IPS-NIHi7 (cell line): ENCODE results near the gene PCBD1.
"Not testable (repeated sequence)": the region's sequence is repeated elsewhere in the genome, so short reads cannot be mapped to it uniquely, and the experiment has no call there.

ENCODE experiments used
- DNase-seq: peaks from one replicate; pipeline ENCODE4 v3.0.0; 2012; ENCODE audit warnings: mixed read lengths; ENCODE audit errors: extremely low spot score

The PCBD1 gene

DNA sequence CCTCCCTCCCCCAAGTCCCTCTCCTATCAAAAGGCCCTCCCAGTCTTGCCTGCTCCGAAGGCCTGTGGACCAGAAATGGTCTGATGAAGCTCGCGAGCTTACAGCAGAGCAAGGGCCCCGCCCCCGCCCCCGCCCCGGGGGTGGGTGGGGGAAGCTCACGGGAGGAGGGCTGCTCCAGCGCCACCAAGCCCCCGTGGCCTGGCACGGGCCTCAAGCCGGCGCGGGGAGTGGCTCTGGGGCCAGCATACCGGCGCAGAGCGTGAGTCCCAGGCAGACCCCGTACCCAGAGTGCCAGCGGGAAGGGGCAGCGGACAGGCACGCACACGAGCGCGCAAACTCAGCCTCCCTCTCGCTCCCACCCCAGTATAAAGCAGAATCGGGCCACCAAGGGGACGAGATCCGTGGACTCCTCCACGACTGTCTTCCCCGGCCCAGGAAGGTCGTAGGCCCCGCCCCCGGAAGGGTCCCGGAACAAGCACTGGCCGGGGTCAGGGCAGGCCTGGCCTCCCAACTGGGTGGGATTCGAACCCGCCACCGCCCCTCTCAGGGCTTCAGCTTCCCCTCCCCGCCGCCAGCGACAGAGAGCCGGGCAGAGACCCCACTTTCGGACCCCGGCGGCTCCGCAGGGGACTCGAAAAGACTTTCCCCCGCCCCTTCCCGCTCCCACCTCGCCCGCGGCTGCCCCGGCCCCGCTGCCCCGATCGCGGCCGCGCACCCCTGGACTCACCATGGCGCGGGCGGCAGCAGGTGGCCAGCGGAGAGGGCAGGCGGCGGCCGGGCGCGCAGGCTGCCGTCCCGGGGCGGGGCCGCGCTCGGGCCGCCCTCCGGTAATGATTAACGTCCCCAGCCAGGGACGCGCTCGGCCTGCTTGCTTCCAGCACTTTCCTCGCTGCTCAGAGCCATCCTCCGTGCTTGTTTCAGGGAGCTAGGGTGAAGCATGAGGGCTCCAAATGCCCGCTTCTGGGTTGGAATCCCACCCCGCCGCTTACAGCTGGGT is at the start of gene PCBD1:
Gene PCBD1, minus strand, starts transcription at position 762 of the 997 bp plus-strand sequence. Its CDS starts 32 bp downstream, at position 730.
- DNase-seq = peak; percentile 77

DNA sequence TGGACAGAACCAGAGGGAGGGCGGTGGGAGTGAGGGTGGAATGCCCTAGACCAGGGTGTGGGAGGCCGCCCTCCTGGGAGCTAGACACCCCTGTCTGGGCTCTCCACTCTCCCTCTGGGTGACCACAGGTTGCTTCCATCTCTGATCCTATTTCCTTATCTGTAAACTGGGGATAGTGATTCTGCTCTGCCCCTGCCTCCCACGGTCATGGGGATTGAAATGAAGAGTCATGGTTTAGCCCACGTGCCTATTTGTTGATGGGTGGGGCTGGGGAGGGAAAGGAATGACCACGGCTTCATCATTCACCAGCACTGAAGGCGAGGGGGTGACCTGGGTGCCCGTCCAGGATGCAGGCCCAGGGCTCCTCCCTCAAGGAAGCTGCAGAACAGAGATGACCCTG is 49.3 kb upstream of the PCBD1 start:
- DNase-seq = no peak

DNA sequence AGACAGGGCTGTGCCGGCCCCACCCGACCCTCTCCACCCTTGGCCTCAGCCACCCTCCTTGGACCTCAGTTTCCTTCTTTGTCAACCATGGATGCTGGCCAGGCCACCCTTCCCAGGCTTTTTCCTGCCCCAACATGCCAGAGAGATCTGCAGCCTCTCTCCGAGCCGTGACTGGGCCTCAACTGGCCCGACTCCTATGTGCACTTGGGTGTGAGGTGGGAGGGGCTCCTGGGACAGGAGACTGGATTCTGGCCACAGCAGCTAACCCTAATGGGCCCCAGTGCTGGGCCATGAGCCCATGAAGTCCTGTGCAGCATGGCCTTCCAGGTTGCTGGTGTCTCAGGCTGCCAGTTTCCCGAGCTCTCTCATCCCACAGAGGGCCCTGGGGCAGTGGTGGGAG is 47.7 kb upstream of the PCBD1 start:
- no peak for DNase-seq

DNA sequence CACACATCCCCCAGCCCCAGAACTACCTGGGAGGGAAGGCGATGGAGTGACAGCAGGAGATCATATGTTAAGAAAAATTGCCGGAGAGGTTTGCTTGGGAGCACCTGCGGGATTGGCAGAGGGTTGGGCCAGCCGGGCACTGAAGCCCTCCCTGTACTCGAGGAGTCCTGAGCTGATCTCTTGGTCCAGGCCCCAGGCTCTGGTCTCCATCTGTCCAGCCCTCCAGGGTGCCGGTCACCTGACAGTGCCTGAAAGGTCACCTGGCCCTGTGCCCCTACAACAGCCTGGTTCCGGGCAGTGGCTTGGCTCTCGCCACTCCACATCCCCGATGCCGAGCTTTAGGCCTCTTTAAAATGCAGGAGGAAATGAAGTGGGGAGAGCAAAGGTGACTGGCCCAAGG is 47.3 kb upstream of the PCBD1 start:
- DNase-seq = no peak

DNA sequence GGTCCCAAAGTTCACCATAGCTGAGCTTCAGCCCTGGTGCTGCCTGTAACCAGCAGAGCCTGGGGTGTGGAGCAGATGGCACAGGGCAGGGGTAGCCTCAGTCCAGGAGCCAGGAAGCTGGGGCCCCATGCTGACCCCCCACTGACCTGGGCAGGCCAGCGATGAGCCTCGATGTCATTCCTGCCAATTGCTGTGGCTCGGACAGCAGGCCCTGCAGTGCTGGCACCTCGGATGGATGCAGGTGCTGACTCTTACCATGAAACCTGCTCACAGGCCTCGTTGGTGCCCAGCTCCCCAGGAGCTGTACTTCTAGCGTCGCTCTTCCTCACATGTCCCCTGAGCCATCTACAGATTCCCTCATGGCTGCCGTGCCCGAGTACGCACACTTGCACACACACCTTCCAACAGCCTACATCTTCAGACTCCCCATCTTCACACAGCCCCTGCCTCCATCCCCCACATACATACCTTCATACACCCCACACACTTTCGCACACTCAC is 46.8 kb upstream of the PCBD1 start:
- no peak for DNase-seq

DNA sequence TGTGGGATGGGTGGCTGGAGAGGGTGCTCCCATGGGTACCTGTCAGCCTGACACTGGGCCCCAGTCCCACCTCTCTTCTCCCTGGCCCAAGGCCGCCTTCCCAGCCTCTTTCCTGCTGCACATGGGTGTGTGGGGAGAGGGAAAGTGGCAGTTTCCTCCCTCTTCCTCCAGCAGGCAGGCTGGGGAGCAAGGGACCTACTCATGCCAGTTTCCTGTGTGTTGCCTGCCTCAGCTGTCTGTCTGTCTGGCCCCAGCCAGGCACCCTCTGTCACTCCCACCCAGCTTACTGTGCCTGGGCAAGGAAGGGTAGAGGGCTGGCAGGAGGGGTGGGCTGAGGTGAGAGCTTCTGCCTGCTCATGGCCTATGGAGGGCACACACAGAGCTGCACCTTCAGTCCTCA is 46.3 kb upstream of the PCBD1 start:
- DNase-seq = no peak

DNA sequence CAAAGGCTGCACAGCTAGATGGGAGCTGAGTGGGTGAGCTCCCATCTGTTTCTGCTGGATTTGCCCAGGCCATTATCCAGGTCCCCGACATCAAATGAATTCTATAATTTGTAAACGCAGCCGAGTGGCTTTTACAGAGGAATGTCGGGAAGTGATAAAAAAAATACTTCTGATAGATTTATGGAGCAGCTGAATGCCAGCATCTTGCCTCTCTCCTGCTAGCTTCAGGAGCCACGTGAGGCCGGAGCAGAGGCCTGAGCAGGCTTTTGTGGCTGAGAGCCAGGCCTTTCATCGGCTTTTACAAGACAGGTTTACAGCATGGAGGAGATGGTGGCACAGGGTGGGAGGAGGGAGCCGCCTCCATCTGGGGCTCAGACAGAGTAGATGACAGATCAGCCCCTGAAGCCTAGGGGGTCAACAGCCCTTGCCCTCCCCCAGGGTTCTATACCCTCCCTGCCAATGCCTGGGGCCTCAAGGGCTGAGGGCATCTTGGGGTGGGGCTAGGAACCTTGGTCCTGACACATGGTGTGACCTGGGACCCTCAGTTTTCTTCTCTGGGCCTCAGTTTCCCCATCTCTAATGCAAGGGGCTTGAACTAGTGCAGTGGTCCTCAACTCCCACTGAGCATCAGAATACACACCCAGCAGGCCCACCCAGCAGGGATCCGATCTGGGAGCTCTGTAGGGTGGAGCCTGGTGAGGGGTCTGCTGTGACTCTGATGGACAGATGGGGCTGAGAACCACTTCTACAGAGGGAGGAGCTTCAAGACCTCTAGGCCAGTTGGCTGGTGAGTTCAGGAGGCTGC is 44.2 kb upstream of the PCBD1 start:
- DNase-seq = no peak

DNA sequence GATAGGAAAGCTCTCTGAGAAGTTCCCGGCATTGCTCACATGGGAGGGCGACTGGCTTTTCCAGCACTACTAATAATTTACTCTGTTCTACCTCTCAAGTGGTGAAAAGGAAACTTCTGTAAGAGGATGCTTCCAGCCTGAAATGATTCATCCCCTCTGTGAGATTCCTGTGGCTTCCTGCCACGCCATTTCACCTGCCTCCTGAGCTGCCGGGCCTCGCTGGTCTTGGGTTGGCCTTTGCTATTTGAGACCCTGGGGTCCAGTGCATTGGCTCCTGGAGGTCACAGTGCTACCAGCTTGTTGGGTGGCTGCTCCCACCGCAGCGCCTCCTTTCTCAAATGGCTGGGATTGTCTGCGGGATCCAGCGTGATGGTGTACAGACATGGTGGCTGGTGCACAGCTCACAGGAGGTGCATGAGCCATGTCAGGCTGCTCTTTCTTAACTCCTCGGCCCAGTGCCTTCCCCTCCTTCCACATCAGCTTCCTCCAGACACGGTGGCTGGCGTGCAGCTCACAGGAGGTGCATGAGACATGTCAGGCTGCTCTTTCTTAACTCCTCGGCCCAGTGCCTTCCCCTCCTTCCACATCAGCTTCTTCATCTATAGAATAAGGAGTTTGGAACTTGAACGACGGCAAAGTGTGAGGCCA is 42.9 kb upstream of the PCBD1 start:
- DNase-seq = no peak

DNA sequence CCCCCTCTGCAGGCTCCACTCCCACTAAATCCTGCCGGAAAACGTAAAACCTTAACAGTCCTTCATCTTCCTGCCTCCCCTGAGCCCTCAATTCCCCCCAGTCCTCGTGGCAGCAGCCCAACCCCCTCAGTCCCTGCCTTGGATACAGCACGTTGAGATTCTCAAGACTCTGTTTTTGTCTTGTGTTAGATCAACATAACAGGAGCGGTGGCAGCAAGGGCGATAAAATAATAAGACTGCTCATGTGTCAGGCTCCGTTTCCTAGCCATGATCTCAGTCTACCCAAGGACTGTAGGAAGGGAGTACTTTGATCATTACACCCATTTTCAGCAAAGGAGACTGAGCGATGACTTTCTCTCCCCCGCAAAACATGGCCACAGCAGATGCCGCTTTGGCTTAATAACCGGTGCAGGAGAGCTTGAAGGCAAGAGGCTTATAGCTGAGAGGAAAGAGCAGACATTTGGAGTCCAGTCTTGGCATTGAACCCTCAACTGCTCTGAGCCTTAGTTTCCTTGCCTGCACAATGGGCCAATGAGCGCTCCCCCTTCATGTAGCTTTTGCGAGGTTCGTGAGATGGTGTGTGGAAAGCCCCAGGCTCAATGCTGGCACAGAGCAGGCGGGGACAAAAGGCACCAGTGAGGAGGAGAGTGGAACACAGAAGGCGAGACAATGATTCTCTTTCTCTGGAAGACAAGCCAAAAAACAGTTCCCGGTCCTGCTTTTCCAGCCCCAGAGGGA is 42.1 kb upstream of the PCBD1 start:
- no peak for DNase-seq

DNA sequence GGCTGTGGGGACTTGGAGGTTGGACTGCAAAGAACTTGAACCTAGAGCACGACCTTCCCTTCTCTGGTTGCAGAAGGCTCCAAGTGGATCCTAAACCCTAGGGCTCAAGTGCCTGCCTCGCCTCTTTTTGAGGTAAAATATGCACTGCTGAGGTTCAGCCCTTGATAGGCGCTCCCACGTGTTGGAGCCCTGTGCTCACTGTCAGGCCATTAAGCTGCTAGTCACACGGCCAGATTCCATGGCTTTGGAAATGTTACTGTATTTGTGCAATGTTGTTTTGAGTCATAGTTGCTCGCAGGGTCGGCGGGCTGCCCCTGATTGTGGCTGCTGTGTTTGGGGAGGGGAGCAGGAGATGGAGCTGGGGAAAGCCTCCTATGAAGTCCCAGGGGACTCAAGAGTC is 39.8 kb upstream of the PCBD1 start:
- DNase-seq = no peak

DNA sequence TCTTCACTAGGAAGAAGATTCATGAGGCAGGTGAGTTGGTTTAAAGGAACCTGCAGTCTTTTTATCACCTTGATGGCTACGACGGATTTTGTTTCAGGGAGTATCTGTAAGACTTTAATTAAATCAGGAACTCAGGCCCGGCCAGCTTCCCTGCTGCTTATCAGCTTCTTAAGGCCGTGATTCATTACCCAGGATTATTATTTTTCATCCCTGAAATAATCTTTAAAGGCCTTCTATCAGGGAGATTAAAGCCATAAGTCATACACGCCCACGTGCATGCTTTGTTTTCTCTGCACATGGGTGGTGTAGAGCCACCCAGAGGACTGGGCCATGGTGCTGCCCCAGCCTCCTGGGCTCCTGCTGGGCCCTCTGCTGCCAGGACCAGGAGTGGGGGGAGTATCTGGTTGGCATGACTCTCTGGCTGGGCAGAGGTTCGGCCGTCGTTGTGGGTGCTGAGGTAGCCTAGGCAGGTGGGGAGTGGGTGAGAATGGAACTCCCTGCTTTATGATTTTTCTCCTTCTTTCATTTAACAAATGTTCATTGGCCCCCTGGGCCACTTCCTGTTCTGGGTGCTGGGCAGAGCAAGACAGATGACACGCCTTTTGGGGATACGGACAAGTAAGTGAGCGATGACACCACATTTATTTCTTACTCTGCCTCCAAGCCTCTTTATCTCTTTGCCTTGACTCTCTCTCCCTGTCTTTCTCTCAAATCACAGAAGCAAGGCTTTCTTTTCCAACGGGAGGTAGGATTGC is 39.0 kb upstream of the PCBD1 start:
- no peak for DNase-seq

DNA sequence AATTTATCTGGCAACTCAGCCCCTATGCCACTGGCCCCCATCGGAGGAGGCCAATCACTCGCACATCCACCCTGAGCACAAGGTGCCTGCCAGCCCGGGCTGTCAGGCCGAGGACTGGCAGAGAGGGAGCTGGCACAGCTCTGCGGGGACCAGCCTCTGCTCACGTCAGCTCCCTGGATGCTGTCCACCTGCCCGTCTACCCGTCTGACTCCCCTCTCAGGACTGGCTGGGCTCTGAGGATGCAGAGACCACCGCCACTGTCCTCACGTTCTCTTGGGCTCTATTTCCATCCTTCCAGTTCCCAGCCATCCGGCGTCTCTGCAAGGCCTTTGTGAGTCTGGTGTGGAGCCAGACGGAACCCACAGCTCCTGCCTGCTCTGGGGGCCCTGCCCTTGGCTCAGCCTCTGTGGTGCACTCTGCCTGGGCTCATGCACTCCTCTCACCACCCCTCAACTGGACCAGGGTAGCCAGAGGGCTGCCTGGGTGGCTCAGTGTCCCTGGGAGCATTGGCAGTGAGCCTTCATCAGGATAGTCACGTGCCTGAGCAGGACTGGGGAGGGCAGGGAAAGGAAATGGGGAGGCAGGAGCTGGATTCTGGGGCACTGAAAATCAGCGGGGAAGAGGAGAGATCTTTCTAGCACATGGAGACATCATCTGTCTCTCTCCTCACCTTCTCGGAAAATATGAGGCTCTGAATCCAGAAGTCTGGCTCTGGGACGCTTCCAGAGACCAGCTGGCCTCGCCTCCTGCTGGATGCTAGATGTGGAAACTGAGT is 38.0 kb upstream of the PCBD1 start:
- no peak for DNase-seq

DNA sequence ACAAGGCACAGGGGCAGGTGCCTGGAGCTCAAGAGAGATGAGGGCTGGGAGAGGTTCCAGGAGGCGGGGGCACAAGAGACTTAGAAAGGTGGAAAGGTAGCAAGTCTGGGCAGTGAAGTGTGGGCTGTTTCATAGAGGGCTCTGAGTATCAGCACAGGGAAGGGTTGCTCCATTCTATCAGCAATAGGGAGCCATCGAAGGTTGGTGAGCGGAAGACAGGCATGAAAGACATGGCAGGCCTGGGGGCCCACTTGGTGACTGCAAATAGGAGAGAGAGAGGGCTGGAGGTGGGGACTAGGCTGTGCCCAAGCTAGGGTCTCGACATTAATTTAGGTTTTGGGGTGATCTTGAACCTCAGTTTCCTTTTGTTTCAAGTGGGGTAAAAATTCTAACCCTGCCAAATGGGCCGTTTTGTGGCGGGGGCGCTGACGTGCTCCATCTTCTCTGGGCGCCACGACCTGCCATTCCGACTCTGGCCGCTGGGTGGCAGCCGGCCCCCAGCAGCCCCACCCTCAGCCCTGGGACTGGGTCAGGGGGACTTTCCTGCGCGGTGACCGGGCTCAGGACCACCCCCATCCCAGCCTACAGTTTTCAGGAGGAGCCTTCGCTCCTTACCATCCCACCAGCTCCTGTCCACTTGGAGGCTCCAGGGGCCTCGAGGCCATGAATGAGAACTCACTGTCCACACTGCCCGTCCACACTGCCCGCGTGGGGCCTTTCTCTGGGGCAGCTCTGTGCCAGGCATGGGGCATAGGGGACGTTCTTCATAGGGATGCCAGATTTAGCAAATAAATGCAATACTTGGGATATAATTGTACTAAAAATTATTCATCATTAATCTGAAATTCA is 37.2 kb upstream of the PCBD1 start:
- peak; percentile 94 for DNase-seq

DNA sequence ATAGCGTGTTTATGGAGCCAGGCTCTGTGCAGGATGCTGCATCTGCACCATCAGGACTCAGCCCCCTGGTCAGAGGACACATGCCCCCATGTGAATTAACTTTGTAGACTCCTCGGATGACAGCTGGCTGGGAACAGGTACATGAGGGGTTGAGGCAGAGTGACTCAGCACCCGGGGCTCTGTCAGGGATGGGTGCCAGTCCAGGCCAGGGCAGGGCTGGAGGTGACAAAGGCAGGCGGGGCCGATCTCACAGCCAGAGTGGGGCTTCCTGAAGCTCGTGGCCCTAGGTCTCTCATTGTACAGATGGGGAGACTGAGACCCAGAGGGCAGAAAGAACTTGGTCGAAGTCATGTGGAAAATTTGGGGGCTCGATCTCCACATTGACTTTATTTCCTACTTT is 35.3 kb upstream of the PCBD1 start:
- DNase-seq = no peak

DNA sequence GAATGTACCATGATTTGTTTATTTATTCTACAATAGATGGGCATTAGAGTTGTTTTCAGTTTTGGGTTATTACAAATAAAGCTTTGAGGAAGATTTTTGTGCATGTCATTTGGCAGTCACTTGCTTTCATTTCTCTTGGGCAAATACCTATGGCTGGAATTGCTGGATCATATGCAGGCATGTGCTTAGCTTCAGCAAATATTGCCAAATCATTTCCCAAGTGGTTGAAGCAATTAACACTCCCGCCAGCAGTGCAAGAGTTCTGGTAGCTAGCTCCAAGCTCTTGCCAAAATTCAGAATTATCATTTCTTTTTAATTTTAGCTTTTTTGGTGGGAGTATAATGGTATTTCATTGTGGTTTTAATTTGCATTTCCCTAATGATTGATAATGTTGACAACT is 32.9 kb upstream of the PCBD1 start:
- no peak for DNase-seq

DNA sequence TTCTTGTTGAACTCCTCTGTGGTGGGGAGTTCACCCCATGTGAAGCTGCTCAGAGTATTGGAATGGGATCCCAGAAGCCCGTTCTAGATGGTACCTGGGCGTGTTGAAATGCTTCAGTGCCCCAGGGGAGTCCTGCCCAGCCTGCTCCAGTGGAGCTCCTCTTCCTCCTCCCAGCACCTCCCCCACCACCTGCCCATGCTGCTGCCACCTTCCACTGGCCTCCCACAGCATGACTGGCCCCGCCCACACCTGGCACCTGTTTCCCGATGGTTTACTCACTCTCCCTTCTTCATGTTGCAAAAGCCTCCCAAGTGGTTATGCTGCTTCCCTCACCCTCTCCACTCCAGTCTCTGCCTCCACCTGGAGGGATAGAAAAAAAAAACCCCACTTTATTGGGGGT is 32.2 kb upstream of the PCBD1 start:
- DNase-seq = no peak

DNA sequence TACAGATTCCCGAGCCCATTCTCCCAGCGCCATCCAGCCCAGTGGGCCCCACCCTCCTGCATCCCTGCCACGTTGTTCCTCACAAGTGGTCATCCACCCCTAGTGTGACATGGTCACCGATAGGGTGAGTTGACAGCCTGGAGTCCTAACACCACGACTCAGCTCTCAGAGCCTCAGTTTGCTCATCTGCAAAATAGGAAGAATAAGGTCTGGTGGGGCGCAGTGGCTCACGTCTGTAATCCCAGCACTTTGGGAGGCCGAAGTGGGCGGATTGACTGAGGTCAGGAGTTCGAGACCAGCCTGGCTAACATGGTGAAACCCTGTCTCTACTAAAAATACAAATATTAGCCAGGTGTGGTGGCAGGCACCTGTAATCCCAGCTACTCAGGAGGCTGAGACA is 31.5 kb upstream of the PCBD1 start:
- DNase-seq = not testable (repeated sequence)

DNA sequence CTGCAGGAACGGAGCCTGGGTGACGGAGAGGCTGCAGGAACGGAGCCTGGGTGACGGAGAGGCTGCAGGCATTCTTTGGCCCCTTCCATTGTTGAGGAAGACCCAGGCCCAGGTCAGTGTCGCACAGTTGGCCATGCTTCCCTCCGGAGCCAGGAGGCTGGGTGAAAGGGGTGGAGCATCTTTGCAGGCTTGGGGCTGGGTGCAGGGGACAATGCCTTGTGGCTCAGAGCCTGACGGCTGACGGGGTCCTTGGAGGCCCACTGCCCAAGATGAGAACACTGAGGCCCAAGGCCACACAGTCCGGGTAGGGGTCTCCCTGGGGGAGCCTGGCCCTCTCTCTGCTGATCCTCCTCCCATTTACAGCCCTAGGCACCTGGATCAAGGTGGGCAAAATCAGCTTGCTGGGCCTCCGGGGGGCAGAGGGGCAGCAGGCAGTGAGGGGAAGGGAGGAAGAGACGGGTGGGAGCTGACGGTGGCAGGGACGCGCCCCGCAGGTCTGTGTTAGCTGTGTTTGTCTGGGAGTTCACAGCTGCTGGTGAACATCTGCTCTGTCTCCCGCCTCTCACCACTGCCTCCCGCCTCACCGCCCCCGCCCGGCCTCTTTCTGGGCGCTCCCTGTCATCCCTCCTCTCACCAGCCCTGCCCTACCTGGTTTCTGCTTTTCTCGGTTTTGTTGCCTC is 30.6 kb upstream of the PCBD1 start:
- no peak for DNase-seq
